Esophagus muscularis mucosa (tissue), 3 donors: ENCODE data around the gene DDX46.

ENCODE experiments used
- CTCF ChIP-seq, 3 experiments: fragments of 200-600 bp in 2 of 3; fragments of 450-650 bp in 1 of 3; sonication (generic) in 2 of 3; IDR thresholded peaks; one replicate each; pipeline ENCODE4 v1.5.1; 2017 to 2019; ENCODE audit warnings: antibody characterized with exemption in 3 of 3, mild to moderate bottlenecking in 2 of 3, moderate library complexity in 1 of 3
- POLR2A ChIP-seq: fragments of 450-650 bp; IDR thresholded peaks from one replicate; pipeline ENCODE4 v1.6.1; 2017; ENCODE audit warnings: antibody characterized with exemption, moderate library complexity, mild to moderate bottlenecking, low read depth
- POLR2AphosphoS5 ChIP-seq, 2 donors: sonication (generic); formaldehyde crosslinking; IDR thresholded peaks; one replicate each; pipeline ENCODE4 v1.6.1; 2017; ENCODE audit warnings: antibody characterized with exemption in 2 of 2

- no peak for TF ChIP-seq CTCF (IDR thresholded peaks at IDR 0.05)
- no peak for TF ChIP-seq POLR2A
- no peak for TF ChIP-seq POLR2AphosphoS5 (IDR thresholded peaks at IDR 0.05)
Measured at GRCh38 chr5:134714541-134714940, 44.0 kb upstream of the DDX46 start.
